B cell (primary cell): ENCODE data around the gene PPP1R14C.

Experiments used
- CTCF ChIP-seq: fragments of 200-600 bp; IDR thresholded peaks from one replicate; pipeline ENCODE4 v1.8.0; 2022; ENCODE audit warnings: antibody characterized with exemption, mild to moderate bottlenecking
- EZH2 ChIP-seq: IDR thresholded peaks from 2 replicates; pipeline ENCODE4 v1.6.1; 2012; ENCODE audit warnings: borderline replicate concordance, low read depth, mild to moderate bottlenecking, moderate library complexity, low read length; ENCODE audit not compliant: insufficient read depth, poor library complexity, severe bottlenecking

GRCh38 chr6:150220634-150221551, 78.0 kb downstream of the PPP1R14C start:
- no peak for TF ChIP-seq CTCF
- TF ChIP-seq EZH2: no peak
